Stimulated activated CD8-positive, alpha-beta memory T cell treated with anti-CD3 and anti-CD28 coated beads, Interleukin-15, amount 100 ng/mL, for 48 hours (primary cell): Measurements from ENCODE around the gene RHBDD3.

ENCODE experiments used
- DNase-seq, 2 donors: peaks; one replicate each; pipeline ENCODE4 v3.0.0-alpha.2; 2020; ENCODE audit warnings: low read depth in 2 of 2

The RHBDD3 gene

GRCh38 chr22:29267858-29268510 lies at the start of gene RHBDD3, which contains the start of gene EWSR1:
Gene RHBDD3, minus strand, starts transcription at chr22:29267981. Its CDS starts 2,355 bp downstream, at chr22:29265626.
Gene EWSR1, plus strand, starts transcription at chr22:29268268. Its CDS starts 69 bp downstream, at chr22:29268337.
- peak; percentile 88 to 90 for DNase-seq

DNA sequence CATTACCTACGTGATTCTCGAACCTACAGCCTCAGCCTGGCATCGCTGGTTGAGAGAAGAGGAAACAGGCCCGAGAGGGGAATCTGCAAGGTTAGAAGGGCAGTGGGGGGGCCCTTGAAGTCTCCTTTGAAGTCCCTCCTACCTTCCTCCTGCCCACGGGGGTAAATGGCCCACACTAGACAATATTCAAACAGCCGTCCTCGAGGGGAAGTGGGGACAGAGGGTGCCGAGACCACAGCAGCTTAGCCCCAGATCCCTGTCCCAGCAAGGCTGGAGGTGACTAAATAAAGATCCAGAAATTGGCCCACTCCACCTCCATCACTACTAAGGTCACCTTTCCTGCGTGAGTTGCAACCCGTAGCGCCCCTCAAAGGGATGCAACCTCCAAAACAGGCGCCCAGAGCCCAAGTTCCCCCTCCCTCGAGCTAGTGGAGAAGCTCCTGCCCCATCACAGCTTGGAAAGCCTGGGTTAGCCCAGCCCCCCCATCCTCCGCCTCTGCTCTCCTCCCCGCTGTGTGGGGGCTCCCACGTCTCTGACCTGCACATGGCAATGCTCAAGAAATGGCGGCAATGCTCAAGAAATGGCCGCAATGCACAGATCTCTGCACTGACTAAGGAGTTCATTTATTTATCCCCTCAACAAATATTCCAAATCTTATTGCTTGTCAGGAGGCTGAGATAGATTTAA lies 48.5 kb upstream of the RHBDD3 start:
- no peak for DNase-seq

GRCh38 chr22:29315286-29316140 lies 47.7 kb upstream of the RHBDD3 start, which contains the start of gene RASL10A:
Gene RASL10A, minus strand, starts transcription at chr22:29315697. Its CDS starts 451 bp downstream, at chr22:29315246.
- DNase-seq: no peak

GRCh38 chr22:29314537-29315285 lies 46.9 kb upstream of the RHBDD3 start:
- no peak for DNase-seq

DNA sequence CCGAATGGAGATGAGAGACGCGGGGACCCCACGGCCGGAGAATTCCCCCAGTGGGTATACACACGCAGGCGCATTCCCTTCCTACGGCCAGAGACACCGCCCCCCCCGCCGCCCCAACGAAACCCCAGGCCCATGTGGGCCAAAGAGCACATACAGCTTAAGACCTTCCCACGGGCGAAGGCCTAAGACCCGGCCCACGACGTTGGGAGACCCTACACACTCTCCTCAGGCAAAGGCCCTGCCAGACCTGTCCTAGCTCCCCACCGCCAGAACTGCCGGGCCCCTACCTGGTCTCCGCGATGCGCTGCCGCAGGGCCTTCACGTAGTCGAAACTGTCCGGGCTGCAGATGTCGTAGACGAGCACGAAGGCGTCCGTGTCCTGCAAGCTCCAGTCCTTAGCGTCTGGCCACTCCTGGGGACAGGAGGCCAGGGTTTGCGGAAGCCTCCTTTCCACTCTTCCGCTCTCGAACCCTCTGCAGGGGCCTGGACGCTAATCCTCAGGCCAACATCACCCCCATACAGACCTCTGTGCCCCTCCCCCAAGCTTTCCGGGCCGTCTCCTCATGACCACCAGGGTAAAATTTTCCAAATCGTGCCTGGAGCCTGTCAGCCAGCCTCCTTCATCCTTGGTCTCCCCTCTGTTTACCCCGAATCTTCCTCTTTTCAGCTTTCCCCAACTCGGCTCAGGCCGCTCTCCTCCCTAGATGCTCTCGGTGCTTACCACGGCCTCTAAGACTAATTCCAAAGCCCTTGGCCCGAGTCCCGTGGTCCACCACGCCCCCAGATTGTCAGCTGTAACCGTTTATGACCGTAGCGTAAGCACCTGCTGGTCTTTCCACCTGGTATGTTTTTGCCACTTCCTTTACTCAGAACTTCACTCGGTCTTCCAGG lies 46.0 kb upstream of the RHBDD3 start:
- DNase-seq: no peak

DNA sequence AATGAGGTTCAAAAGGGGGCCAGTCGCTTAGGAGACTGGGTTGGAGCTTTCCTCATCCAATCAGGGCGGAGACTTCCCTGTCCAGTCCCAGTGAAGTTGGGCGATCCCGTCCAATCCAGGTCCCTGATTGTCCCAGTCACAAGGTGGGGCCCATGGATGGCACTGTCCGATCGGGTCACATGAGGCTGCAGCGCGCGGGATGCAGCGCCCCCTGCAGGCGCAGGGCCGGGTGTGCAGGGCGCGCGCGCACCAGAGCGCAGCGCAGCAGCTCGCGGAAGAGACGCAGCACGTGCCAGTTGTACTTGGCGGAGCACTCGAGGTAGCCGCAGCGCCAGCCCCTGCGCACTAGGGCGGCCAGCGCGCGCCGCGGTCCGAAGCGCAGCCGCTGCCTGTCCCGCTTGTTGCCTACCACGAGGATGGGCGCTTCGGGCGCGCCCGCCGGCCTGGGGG lies 45.4 kb upstream of the RHBDD3 start:
- peak in 1 of 2 donors; percentile 25 for DNase-seq

DNA sequence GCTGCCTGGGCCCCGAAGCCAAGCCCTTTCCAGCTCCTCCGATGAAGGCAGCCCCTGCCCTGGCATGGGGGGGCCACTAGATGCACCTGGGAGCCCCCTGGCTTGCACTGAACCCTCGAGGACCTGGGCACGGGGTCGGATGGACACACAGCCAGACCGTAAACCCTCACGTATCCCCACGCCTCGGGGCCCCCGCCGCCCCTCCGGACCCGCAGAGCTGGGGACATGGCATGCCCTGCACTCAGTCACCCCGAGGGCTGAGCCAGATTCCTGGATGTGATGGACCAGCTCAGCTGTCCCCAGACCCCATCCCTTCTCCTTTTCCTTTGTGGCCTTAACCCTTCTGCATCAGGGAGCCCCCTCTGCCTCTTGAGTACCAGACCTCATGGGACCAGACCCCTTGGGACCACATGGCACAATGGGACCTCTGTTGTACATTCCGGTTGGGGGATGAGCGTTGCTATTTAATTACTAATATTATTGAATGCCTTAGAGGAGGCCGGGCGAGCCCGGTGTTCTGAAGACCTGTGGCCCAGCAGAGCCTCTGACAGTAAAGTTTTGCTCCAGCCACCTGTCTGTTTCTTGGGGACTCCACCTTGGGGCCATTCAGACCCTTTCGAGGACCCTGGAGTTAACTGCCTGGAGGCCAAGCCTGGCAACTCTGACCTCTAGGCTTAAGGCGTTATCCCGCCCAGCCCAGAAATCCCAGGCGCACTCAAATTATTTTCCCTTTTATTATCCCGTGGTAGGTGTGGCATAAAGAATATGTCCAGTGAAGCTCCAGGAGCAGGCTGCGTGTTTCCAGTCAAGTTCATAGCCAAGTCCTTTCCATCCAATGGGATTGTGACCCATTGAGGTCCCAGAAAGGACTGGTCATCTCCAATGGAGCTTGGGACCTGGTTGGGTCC lies 44.7 kb upstream of the RHBDD3 start:
- DNase-seq: no peak

GRCh38 chr22:29311464-29312217 lies 43.9 kb upstream of the RHBDD3 start:
- no peak for DNase-seq

GRCh38 chr22:29310863-29311339 lies 43.1 kb upstream of the RHBDD3 start:
- DNase-seq: peak; percentile 66 to 71

DNA sequence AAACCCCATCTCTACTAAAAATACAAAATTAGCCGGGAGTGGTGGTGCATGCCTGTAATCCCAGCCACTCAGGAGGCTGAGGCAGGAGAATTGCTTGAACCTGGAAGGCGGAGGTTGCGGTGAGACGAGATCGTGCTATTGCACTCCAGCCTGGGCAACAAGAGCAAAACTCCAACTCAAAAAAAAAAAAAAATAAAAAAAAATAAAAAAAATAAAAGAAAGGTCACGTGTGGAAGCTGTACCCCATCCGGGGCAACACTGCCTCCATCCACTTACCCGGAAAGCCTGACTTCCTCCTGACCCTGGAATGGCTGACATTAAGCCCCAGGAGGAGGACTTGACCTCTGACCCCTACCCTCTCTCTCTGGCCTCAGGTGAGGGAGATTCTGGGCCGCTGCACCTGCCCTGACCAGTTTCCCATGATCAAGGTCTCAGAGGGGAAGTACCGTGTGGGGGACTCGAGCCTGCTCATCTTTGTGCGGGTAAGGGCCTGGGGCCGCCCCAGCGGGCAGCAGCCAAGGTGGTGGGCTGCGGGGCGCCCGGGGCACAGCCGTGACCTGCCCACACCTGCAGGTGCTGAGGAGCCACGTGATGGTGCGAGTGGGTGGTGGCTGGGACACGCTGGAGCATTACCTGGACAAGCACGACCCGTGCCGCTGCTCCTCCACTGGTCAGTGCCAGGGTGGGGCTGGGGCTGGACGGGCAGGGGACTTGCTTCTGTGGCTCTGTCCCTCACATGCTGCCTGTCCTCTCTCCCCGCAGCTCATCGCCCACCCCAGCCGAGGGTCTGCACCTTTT lies 42.5 kb upstream of the RHBDD3 start:
- DNase-seq: no peak

- DNase-seq: no peak
These were observed 41.7 kb upstream of the RHBDD3 start for GRCh38 chr22:29309332-29310064.

DNA sequence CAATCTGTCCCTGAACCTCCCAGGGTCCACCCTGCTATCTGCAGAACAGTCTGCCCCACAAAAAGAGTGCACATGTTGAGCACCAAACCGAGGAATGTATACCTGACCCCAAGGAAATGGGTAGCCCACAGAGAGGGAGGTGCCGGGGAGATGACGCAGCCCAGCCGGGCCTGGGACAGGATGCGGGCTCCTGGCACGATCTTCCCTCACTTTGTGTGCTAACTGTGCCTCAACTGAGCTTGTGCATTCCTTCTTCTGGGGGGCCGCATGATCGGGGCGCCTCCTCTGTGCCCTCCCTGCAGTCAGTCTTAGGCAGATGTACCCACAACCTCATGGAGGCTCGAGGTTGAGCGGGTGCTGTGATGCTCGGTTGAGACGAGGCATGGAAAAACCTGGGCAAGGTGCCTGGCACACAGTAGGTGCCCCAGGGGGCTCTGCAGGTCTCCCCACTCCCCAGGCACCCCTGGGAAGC lies 41.0 kb upstream of the RHBDD3 start:
- DNase-seq: peak; percentile 23 to 42

- DNase-seq: no peak
These were observed 40.5 kb upstream of the RHBDD3 start for GRCh38 chr22:29308148-29308790.

DNA sequence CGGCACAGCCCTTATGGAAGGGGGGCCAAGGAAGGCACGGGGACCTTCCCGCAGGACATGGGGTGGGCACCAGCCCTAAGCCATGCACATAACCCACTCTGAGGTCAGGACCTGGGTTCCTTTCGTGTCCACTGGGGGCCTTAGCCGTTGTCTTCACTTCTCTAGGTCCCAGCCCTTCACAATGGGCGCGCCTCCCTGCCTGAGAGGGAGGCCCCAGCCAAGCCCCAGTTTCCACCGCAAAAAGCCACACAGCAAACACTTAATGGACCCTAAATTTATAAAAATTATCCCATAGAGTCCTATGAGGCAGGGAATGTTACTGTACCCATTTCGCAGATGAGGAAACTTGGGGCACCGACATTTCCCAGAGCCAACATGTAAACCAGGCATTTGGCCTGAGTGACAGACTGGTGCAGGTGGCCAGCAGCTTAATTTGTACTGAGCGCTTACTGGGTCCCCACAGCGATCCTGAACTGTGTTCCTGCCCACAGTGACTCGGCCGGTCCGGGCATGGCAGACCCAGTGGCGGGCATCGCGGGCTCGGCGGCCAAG lies 39.9 kb upstream of the RHBDD3 start:
- no peak for DNase-seq

DNA sequence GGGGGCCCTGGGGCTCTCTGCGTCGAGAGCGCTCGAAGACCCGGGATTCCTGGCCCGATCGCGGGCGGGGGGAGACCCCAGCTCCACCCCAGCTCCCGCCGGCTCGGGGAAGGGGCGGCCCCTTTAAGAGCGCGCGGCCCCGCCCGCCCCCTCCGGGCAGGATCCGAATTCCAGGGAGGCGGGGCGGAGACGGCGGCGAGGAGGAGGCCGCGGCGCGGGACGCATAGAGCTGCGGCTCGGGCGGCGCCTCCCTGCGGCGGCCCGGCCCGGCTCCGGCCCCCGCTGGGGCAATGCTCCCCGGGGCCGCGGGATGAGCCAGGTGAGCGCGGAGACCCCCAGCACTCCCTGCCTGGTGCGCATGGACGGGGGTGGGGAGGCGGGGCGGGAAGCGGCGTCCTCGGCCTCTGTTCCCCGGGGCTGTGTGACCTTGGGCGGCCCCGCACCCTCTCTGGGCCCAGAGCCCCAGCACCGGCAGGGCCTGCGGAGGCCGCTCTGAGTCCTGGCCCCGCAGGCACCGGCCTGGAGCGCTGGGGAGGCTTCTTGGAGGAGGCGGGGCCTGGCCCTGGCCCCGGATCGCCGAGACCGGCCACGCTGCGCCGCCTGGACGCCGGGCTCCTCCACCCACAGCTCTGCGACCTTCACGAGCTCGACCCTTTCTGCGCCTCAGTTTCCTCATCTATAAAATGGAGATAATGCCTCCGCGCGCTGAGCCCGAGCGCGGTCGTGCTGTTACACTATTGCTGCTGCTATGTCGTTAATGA lies 39.2 kb upstream of the RHBDD3 start:
- DNase-seq: no peak
